Measurements from ENCODE around the gene KCNH5. TPM values are rescaled to one million over a fixed set of nuclear protein-coding genes. Genes with fewer than 3 reads are reported as not detected.
"Not testable (repeated sequence)": the region's sequence is repeated elsewhere in the genome, so short reads cannot be mapped to it uniquely, and the experiment has no call there.

KCNH5 gene
- polyA plus RNA-seq, 4 donors, result 0.09 to 0.27 (median 0.23) TPM

GRCh38 chr14:62759796-62760195, 285.5 kb downstream of the KCNH5 start:
- DNase-seq (ENCODE audit: low read depth in 4 of 4, low spot score in 3 of 4), result no peak

GRCh38 chr14:62746881-62747280, 298.4 kb downstream of the KCNH5 start:
- not testable (repeated sequence) for DNase-seq (ENCODE audit: low read depth in 4 of 4, low spot score in 3 of 4)

DNA sequence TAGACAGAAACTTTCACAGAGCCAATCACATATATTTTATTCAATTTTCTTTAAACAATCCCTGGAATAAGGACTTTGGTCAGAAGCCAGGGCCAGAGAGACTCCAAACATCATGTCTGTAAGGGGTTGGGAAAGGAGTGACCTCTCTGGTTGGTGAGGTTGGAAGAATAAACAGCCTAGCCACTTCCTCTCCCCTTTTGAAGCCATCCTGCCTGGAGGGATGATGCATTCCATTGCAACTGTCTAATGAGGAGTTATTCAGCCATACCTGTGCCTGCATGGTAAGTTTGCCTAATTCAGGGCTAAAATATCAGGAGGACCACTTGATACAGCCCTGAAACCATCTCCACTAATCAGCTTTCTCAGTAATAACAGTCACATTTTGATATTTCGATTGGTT, 299.8 kb downstream of the KCNH5 start:
- no peak for DNase-seq (ENCODE audit: low read depth in 4 of 4, low spot score in 3 of 4)

DNA sequence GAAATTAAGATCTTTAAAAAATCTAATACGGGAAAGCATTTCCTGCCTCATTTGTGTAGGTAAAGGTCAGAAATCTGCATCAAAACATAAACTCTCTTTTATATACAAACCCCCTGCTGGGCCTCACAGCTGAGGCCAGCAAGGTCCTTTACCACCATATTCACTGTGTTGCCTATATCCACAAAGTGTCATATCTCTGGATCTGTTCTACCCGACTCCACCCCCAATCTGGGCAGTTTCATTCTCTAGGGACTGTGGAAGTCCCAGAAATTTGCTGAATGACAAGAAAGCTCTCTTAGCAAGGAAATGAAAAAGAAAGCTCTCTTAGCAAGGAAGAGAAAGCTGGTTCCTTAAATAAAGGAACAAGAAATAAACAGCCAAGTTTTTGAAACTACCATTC, 301.7 kb downstream of the KCNH5 start:
- no peak for DNase-seq (ENCODE audit: low read depth in 4 of 4, low spot score in 3 of 4)

GRCh38 chr14:62743118-62743517, 302.1 kb downstream of the KCNH5 start:
- DNase-seq (ENCODE audit: low read depth in 4 of 4, low spot score in 3 of 4), result no peak

DNA sequence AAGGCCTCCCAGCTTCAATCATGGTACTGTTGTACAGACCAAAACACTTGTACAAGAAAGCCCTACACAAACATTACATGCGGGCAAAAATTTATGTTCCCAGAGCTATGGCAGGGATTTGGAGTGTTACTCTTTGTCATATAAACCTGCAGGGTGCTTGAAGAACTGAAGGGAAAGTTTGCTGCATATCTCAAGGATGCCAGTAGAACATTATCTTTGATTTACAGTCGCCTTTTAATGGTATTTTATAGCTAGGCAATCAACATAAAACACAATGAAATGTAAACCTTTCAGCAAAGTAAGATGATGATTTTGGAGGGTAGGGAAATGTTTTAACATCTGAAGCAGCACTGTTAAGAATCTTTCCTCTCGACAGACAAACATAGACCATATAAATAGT, 305.6 kb downstream of the KCNH5 start:
- no peak for DNase-seq (ENCODE audit: low read depth in 4 of 4, low spot score in 3 of 4)

DNA sequence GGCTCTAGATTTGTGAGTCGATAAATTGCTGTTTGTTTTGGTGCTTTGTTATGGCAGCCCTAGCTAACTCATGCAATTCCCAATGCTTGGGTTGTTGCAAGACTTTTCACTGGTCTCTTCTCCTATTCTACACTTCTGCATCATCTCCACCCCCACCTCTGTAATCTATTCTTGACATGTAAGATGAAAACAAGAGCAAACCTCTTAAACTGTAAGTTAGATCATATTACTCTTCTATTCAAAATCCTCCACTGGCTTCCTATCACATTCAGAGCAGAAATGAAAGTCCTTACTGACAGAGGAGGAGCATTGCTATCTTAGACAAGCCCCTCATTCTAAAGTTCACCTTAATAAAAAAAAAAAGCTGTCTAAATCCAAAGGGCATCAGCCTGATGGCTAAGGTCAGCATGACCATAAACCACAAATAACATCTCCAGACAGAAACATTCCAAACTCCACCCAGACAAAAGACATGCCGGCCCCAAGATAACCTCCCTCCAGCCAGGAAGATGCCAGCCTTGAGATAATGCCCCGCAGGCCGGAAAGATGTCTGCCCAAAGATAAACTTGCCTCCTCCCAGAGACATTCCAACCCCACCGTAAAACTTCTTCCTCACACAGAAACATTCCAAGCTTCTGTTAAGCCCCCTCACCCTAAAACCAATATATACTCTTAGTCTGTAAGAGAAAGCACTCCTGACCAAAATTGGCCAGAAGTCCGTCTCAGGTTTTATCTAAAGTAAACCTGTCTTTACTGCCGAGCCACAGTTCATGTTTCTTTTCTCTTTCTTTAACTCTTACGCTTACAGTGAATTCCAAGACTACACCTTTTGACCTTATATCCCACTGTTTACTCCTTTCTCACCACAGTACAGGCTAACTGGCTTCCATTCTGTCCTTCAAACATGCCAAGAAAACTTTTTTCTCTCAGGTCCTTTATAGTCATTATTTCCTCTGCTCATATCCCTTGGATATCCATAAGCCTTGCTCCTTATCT, 308.9 kb downstream of the KCNH5 start:
- DNase-seq (ENCODE audit: low read depth in 4 of 4, low spot score in 3 of 4), result no peak

DNA sequence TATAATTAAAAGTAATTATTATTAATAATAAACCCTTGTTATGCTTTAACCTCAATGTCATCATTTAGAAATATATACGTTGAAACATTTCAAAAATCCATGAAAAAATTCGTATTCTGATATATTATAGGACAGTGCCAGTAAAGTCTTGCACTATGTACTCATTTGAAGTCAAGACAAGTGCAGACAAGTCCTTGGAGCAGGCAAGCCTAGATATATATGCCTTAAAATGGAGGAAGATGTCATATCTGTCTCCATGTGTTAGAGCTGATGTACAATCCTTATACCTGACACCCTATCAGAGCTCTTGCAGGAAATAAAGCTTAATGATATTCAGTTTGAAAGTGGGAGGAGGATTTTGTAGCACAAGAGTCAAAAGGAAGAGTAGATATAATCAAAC, 310.4 kb downstream of the KCNH5 start:
- no peak for DNase-seq (ENCODE audit: low read depth in 4 of 4, low spot score in 3 of 4)

DNA sequence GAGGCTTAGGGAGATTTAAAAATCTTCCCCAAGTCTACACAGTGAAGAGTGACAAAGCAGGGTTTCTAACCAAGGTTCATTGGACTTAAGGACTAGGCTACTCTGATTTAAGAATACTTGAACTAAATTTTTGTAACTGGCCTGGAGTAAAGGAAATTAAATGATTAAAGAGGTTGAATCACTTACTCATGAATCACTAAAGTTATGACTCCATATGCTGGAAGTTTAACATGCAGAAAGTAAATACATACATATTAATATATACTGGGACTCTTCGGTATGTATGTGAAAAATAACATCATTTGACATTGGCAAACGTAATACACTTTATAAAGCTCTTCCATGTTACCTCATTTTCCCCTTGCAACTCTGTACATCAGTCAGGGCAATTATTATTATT, 322.9 kb downstream of the KCNH5 start:
- no peak for DNase-seq (ENCODE audit: low read depth in 4 of 4, low spot score in 3 of 4)

DNA sequence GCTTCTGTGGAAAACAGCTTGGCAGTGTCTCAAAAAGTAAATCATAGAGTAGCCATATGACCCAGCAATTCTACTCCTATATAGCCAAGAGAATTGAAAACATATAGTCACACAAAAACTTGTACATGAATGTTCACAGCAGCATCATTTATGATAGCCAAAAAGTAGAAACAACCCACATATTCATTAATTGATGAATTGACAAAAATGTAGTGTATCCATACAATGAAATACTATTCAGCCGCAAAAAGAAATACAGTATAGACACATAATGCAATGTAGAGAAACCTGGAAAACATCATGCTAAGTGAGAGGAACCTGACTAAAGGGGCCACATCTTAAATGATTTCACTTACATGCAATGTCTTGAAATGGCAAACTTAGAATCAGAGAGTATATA, 326.6 kb downstream of the KCNH5 start:
- no peak for DNase-seq (ENCODE audit: low read depth in 4 of 4, low spot score in 3 of 4)

DNA sequence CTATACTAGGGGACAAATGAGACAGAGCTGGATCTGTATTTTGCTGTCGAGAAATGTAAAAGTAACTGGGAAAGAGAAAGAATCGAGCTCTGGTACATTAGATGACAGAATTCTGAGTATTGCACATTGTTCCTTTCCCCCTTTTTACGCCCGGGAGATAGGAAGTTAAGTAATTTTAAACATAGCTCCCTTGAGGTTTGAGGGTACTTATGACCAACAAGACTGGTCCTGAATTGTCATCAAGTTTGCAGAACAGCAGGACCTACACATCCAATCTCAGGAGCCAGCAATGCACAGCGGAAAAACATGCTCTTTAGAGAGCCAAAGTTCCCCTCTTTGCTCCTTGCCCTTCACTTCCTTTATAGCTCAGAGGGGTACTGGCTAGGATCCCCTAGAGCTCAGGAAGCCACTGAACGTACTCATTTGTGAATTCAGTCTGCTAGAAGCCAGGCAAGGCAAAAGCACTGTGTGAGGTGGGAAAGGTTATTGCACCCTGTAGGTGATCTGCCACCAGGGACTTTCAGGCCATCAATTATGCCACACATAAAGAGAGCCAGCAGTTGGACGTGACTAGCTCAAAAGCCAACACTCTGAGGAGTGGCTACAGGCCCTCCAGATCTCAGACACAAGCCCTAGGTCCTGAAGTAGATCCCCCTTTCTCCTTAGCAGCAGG, 333.8 kb downstream of the KCNH5 start:
- DNase-seq (ENCODE audit: low read depth in 4 of 4, low spot score in 3 of 4), result no peak

- no peak for DNase-seq (ENCODE audit: low read depth in 4 of 4, low spot score in 3 of 4)
These were observed 334.4 kb downstream of the KCNH5 start for GRCh38 chr14:62710811-62711210.

DNA sequence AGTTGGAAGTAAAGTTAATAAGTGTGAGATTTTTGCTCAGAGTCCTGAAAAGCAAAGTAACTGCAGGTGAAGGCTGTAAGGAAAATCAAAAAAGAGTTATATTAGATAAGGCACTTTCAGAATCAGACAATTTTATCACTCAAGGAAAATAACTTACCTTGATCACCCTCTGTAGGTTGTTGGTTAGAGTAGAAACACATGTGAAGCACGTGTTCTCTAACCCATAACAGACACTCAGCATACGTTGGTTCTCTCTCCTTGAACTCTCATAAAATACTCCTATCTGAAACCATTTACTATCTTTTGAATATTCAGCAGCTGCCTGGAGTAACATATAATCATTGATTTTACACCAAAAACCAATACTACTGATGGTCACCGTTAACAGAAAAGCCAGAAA, 335.5 kb downstream of the KCNH5 start:
- DNase-seq (ENCODE audit: low read depth in 4 of 4, low spot score in 3 of 4), result no peak

- DNase-seq (ENCODE audit: low read depth in 4 of 4, low spot score in 3 of 4), result no peak
These were observed 339.0 kb downstream of the KCNH5 start for GRCh38 chr14:62706217-62706616.

DNA sequence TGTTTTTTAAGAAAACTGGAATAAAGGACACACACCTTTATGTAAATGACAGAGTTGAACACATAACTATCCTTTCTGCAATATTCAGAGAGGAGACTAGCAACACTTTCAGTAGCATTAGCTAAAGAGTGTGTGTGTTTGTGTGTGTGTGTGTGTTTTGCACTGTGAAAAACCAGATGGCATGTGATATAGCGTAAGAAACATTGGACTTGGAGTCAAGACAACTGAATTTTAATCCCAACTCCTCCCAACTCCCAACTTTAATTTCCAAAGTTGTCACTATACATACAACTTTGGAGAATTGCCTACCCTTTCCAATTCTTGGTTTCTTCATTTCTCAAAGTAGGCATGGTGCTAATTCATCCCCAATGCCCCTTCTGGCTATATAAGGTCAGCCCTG, 347.8 kb downstream of the KCNH5 start:
- no peak for DNase-seq (ENCODE audit: low read depth in 4 of 4, low spot score in 3 of 4)

DNA sequence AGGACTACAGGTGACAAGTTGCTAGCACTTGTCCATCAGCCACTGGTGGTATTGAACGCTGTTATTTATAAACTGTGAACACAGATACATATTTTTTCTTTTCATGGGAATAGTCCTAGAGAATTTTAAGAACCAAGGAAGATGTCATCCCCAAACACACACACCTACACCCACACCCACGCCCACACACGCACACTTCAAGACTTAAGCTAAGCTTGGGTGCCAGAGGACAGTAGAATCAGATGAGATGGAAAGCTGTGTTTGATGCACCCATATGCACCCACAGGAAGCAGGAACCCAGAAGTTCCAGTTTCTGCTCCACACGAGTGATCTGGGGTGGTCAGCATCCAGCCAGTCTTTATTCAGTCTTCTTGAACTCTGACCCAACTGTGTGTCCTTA, 348.3 kb downstream of the KCNH5 start:
- no peak for DNase-seq (ENCODE audit: low read depth in 4 of 4, low spot score in 3 of 4)

- DNase-seq (ENCODE audit: low read depth in 4 of 4, low spot score in 3 of 4), result no peak
These were observed 348.8 kb downstream of the KCNH5 start for GRCh38 chr14:62696331-62696924.

GRCh38 chr14:62694075-62694474, 351.2 kb downstream of the KCNH5 start:
- DNase-seq (ENCODE audit: low read depth in 4 of 4, low spot score in 3 of 4), result no peak

GRCh38 chr14:62692490-62693106, 352.7 kb downstream of the KCNH5 start:
- no peak for DNase-seq (ENCODE audit: low read depth in 4 of 4, low spot score in 3 of 4)

DNA sequence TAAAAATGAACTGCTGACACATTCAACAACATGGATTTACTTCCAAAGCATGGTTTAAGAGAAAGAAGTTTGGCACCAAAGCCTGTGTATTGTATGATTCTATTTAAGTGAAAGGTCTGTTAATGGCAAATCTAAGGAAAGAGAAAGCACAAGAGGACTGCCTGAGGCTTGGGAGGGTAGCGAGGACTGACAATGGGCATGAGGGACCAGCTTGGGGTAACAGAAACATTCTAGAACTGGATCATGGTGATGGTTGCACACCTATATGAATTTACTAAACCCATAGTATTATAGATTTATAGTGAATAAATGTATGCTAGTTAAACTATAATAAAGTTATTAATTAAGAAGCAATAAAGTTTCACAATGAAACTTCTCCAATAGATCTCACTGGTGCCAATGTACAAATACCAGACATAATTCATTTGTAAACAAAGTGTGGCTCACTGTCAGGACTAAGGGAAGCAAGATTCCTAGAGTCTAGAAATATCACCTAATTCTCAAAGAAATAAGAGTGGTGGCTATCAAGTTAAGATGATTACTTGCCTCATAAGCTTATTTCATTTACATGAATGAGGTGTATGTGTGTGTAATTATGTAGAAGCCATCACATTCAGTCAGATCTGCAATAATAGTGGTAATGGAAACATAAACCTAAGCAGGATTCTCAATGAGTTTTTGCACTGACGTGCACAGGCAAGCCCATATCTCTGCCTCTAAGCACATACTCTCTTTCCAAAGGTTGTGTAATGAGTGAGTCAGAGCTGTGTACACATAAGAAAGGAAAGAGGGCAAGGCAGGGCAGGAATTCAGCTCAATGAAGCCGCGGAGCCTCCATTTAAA, 353.4 kb downstream of the KCNH5 start:
- no peak for DNase-seq (ENCODE audit: low read depth in 4 of 4, low spot score in 3 of 4)

All from right renal pelvis (tissue), 4 donors.